NCI-H82 (cell line): Measurements from ENCODE around the gene GTF2IRD1.
"Not testable (repeated sequence)": the region's sequence is repeated elsewhere in the genome, so short reads cannot be mapped to it uniquely, and the experiment has no call there.

Source experiments
- DNase-seq: peaks from one replicate; lab custom pipeline; 2025; lab: John Stamatoyannopoulos, UW

Gene GTF2IRD1

GRCh38 chr7:74430409-74430808, 23.3 kb upstream of the GTF2IRD1 start:
- DNase-seq: not testable (repeated sequence)

DNA sequence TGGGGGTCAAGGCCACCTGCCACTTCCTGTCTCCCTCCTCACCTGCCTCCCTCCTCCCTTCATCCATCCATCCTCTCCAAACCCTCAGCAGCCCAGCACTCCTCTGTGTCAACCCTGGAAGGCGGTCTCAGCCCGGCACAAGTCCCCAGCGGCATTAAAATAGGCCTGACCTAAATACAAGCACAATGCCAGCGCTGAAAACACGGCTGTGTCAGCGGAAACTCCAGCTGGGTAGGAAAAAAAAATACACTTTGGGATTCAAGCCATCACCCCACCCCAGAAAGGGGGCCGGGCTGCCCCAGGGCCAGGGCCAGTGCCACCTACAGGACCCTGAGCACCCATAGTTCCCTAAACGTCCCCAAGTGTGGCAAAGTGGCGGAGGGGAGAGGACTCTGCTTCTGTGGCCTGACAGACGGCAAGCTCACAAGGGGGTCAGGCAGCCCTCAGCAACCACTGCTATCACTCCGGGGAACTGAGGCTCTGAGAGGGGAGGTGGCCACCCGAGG, 22.7 kb upstream of the GTF2IRD1 start:
- DNase-seq: no peak

- not testable (repeated sequence) for DNase-seq
Measured at GRCh38 chr7:74437291-74437571, 16.5 kb upstream of the GTF2IRD1 start.

DNA sequence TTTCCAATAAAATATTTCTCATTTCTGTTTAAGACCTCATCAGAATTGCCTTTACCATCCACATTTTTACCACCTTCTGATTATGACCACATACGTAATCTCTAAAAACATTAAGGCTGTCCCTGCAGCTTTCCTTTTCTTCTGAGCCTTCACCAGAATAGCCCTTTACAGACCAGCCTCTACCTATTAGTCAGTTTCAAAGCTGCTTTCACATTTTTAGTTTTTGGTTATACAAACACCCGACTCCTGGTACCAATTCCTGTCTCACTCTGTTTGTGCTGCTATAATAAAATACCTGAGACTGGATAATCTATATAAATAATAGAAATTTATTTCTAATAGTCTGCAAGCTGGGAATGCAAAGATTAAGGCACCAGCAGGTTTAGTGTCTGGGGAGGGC, 15.4 kb upstream of the GTF2IRD1 start:
- no peak for DNase-seq

DNA sequence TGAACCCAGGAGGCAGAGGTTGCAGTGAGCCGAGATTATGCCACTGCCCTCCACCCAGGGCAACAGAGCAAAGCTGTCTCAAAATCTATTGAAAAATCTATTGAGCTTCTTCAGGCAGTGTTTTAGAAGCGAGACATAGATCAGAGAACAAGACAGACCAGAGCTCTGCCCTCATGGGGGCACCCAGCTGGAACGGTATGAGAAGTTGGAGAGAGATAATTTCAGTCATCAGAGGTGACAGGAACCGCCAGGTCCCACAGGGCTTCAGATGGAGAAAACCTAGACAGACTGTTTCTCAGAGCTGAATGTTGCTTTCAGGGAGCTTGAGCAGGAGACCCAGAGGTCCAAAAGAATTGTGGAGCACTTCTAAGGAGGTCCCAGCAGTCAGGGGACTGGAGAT, 14.2 kb upstream of the GTF2IRD1 start:
- no peak for DNase-seq

DNA sequence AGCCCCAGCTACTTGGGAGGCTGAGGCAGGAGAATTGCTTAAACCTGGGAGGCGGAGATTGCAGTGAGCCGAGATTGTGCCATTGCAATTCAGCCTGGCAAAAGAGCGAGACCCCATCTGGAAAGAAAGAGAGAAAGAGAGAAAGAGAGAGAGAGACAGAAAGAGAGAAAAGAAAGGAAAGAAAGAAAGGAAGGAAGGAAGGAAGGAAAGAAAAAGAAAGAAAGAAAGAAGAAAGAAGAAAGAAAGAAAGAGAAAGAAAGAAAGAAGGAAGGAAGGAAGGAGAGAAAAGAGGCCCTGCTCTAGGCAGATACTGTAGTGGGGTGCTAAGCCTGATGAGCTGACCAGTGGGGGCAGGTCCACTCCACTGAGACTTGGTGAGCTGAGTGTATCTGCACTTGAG, 13.6 kb upstream of the GTF2IRD1 start:
- DNase-seq: not testable (repeated sequence)

- no peak for DNase-seq
Measured at GRCh38 chr7:74441801-74442200, 11.9 kb upstream of the GTF2IRD1 start.

DNA sequence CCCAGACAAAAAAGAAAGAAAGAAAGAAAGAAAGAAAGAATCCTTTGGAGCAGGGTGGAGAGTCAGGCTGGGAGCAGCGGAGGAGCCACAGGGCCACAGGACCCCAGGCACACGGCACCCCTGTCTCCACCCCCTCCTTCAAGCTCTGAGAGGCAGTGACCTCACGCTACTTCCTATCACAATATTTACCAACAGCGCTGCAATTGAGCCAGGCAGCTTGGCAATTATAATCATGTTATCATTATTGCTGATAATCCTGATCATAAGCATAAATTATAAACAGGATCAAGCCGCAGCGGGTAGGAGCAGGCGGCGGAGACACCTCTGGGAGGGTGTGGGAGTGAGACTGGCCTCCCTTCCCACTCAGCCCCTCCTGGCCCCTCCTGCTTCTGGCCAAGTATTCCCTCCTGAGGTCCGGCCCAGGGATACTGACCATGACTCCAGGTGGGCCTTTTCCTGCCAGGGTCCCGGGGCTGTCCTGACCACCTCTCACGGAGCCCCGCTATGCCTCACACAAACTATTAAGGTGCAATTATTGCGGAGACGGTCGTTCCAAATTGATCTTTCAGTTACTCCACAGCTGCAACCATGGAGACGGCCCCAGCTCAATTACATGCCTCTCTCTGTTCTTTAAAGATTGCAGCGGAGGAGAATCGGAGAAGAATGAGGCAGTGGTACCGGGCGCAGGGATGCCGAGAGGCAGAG, 10.0 kb upstream of the GTF2IRD1 start:
- DNase-seq: no peak

GRCh38 chr7:74449144-74449543, 4.6 kb upstream of the GTF2IRD1 start:
- no peak for DNase-seq

GRCh38 chr7:74449809-74450397, 3.8 kb upstream of the GTF2IRD1 start:
- DNase-seq: peak; percentile 83

DNA sequence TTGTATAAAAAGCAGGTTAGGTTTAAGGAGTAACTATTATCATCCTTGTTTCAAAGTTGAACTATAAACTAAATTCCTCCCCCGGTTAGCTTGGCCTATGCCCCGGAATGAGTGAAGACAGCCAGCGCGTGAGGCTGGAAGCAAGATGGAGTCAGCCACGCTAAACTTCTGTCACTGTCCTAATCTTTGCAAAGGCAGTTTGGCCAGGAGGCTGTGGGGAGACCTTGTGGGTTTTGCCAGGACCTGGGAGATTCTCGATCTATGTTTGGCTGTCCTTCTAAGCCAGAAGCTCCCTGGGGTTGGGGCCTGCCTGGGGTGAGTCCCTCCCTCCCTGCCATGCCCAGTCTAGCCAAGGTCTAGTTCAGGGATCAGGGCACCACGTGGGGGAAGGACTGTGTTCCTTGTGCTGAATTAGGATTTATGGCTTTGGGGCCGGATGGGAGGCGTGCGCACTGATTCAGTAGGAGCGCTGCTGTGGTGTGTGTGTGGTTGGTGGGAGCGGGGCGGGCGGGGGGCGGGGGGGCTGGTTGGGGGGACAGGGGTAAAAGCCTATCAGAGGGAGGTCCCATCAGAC, 871 bp upstream of the GTF2IRD1 start:
- peak; percentile 89 for DNase-seq

- peak; percentile 78 for DNase-seq
Measured at GRCh38 chr7:74454021-74454924, 567 bp downstream of the GTF2IRD1 start.

GRCh38 chr7:74454925-74455288, 1.2 kb downstream of the GTF2IRD1 start:
- no peak for DNase-seq

DNA sequence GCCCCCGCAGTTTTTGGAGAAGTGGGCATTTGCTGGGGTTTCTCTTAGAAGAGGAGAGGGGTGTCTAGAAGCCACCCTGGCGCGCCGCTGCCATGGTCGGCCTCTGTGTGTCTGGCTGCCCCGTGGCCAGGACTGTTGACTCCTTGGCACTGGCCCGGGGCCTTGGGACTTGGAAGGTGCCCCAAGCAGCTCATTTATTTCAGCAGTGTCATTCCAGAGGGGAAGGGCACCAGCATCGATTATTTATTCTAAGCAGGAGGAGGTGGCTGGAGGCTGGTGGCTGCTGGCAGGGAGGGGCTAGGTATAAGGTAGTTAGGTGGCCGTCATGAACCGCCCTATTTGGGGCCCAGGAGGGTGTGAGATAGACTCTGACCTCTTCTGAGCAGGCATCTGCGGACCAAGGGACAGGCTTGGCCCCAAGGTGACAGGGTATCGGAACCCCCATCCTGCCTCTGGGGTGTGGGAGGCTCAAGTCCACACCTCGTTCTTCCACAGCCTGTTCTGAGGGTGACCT, 1.6 kb downstream of the GTF2IRD1 start:
- peak; percentile 19 for DNase-seq

- no peak for DNase-seq
Measured at GRCh38 chr7:74455928-74456327, 2.2 kb downstream of the GTF2IRD1 start.

DNA sequence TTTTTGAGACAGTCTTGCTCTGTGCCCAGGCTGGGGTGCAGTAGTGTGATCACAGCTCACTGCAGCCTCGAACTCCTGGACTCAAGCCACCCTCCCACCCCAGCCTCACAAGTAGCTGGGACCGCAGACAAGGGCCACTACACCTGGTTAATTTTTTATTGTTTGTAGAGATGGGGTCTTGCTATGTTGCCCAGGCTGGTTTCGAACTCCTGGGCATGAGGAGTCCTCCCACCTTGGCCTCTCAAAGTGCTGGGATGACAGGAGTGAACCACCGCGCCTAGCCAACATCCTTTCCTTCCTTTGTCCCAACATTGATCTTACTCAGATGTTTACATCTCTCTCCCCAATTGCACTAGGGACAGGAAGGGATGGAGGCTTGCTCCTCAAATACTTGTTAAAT, 3.3 kb downstream of the GTF2IRD1 start:
- DNase-seq: no peak

DNA sequence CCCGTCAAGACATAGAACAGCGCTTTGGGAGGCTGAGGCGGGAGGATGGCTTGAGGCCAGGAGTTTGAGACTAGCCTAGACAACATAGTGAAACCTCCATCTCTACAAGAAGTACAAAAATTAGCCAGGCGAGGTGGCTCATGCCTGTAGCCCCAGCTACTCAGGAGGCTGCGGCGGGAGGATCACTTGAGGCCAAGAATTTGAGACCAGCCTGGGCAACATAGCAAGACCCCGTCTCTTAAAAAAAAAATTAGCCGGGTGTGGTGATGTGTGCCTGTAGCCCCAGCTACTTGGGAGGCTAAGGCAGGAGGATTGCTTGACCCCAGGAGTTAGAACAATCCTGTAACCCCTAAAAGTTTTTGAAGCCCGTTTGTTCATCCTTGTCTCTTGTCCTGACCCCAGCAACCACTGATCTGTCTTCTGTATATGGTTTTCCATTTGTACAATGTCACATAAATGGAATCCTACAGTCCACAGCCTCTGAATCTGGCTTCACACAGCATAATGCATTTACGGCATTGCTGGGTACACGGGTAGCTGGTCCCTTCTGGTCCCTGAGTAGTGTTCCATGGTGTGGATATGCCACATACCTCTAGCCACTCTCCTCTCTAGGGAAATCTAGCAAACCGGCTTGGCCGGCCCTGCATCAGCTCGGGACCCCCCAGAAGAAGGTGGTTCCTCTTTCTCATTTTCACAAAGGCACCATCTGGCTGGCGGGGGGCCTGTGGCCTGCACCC, 8.4 kb downstream of the GTF2IRD1 start:
- DNase-seq: no peak

GRCh38 chr7:74462707-74463100, 9.0 kb downstream of the GTF2IRD1 start:
- DNase-seq: no peak

- no peak for DNase-seq
Measured at GRCh38 chr7:74464931-74465886, 11.5 kb downstream of the GTF2IRD1 start.

GRCh38 chr7:74466196-74466813, 12.6 kb downstream of the GTF2IRD1 start:
- no peak for DNase-seq
